T-helper 17 cell (primary cell): Measurements from ENCODE around the gene LRRC3C. TPM values are rescaled to one million over a fixed set of nuclear protein-coding genes. Genes with fewer than 3 reads are reported as not detected.

Experiments used
- ATAC-seq: fragments of 150-1000 bp; cut with Tn5 transposase; 2 replicates; pipeline ENCODE4 v1.10.0; 2021; ENCODE audit warnings: mild to moderate bottlenecking, moderate library complexity
- DNase-seq, 3 donors: peaks; one replicate each; pipeline versions ENCODE4 v3.0.0 to v3.0.0-alpha.2; 2020 to 2021
- H3K9me3 ChIP-seq: one replicate; pipeline ENCODE4 v1.7.0; 2013; ENCODE audit warnings: low read length, mild to moderate bottlenecking; ENCODE audit not compliant: control insufficient read depth, poor library complexity, severe bottlenecking
- H3K27ac Mint-ChIP-seq: one replicate; pipeline ENCODE4 v1.8.0; 2022; ENCODE audit warnings: mild to moderate bottlenecking, moderate library complexity, mixed read lengths
- H3K27me3 Mint-ChIP-seq: one replicate; pipeline ENCODE4 v1.8.0; 2022; ENCODE audit warnings: mixed read lengths
- H3K36me3 Mint-ChIP-seq: one replicate; pipeline ENCODE4 v1.8.0; 2022; ENCODE audit warnings: low read depth, mixed read lengths
- H3K4me1 Mint-ChIP-seq: one replicate; pipeline ENCODE4 v1.8.0; 2022; ENCODE audit warnings: mild to moderate bottlenecking, mixed read lengths
- H3K4me3 Mint-ChIP-seq: one replicate; pipeline ENCODE4 v1.8.0; 2022; ENCODE audit warnings: mild to moderate bottlenecking, moderate library complexity, mixed read lengths
- total RNA-seq, 4 donors: library from RNA in 2 of 4; stranded (reverse) in 2 of 4; gene quantifications; one replicate each; pipeline ENCODE4 v1.2.3 and lab custom pipeline; 2022 to 2026

The LRRC3C gene
- total RNA-seq, 2 donors from 2014 or later: not detected

- H3K9me3 ChIP-seq: no peaks in the 10 kb centered on the region
- ATAC-seq (no peak), DNase-seq (no peak)
- Mint-ChIP-seq H3K27me3 (no peaks in the 10 kb centered on the region), H3K4me1 (peaks cover 17% of the 10 kb centered on the region), H3K36me3 (peaks cover 14% of the 10 kb centered on the region), H3K4me3 (no peak overlapping the region), H3K27ac (no peak overlapping the region)
Observed at GRCh38 chr17:39915559-39915958, 12.0 kb upstream of the LRRC3C start.

GRCh38 chr17:39916918-39917317, 10.6 kb upstream of the LRRC3C start:
- Mint-ChIP-seq H3K4me3 (no peak overlapping the region), H3K36me3 (peaks cover 8% of the 10 kb centered on the region), H3K27me3 (no peaks in the 10 kb centered on the region), H3K27ac (no peak overlapping the region), H3K4me1 (peaks cover 29% of the 10 kb centered on the region)
- ATAC-seq: no peak
- DNase-seq: no peak
- no peaks in the 10 kb centered on the region for H3K9me3 ChIP-seq

GRCh38 chr17:39919087-39919683, 8.3 kb upstream of the LRRC3C start:
- DNase-seq (no peak), ATAC-seq (no peak)
- H3K9me3 ChIP-seq: no peaks in the 10 kb centered on the region
- Mint-ChIP-seq H3K36me3 (peaks cover 5% of the 10 kb centered on the region), H3K27me3 (no peaks in the 10 kb centered on the region), H3K27ac (peak overlapping the region; percentile 76), H3K4me3 (peak overlapping the region; percentile 61), H3K4me1 (peaks cover 39% of the 10 kb centered on the region)

GRCh38 chr17:39920218-39921210, 7.0 kb upstream of the LRRC3C start:
- DNase-seq (peak in 2 of 3 donors; percentile 24 to 25), ATAC-seq (peak; percentile 82)
- no peaks in the 10 kb centered on the region for H3K9me3 ChIP-seq
- Mint-ChIP-seq H3K4me1 (peaks cover 47% of the 10 kb centered on the region), H3K27me3 (no peaks in the 10 kb centered on the region), H3K27ac (peak overlapping the region; percentile 90), H3K4me3 (peak overlapping the region; percentile 77), H3K36me3 (peaks cover 3% of the 10 kb centered on the region)

GRCh38 chr17:39921323-39921722, 6.2 kb upstream of the LRRC3C start:
- Mint-ChIP-seq H3K27ac (peak overlapping the region; percentile 90), H3K4me1 (peaks cover 54% of the 10 kb centered on the region), H3K36me3 (peaks cover 5% of the 10 kb centered on the region), H3K4me3 (peak overlapping the region; percentile 77), H3K27me3 (no peaks in the 10 kb centered on the region)
- H3K9me3 ChIP-seq: no peaks in the 10 kb centered on the region
- DNase-seq: no peak
- ATAC-seq: peak; percentile 29

GRCh38 chr17:39922006-39922405, 5.5 kb upstream of the LRRC3C start:
- no peaks in the 10 kb centered on the region for H3K9me3 ChIP-seq
- no peak for ATAC-seq
- Mint-ChIP-seq H3K27ac (peak overlapping the region; percentile 90), H3K4me3 (no peak overlapping the region), H3K36me3 (peaks cover 5% of the 10 kb centered on the region), H3K27me3 (no peaks in the 10 kb centered on the region), H3K4me1 (peaks cover 54% of the 10 kb centered on the region)
- DNase-seq: no peak

GRCh38 chr17:39923230-39923629, 4.3 kb upstream of the LRRC3C start:
- peak overlapping the region; percentile 70 for H3K4me3 Mint-ChIP-seq
- H3K9me3 ChIP-seq: no peaks in the 10 kb centered on the region
- ATAC-seq: no peak
- H3K36me3 Mint-ChIP-seq: peaks cover 7% of the 10 kb centered on the region
- no peaks in the 10 kb centered on the region for H3K27me3 Mint-ChIP-seq
- no peak for DNase-seq
- H3K27ac Mint-ChIP-seq: peak overlapping the region; percentile 97
- H3K4me1 Mint-ChIP-seq: peaks cover 55% of the 10 kb centered on the region

GRCh38 chr17:39923836-39924690, 3.5 kb upstream of the LRRC3C start:
- no peaks in the 10 kb centered on the region for H3K9me3 ChIP-seq
- no peak for ATAC-seq
- H3K27me3 Mint-ChIP-seq: no peaks in the 10 kb centered on the region
- H3K4me1 Mint-ChIP-seq: peaks cover 51% of the 10 kb centered on the region
- H3K27ac Mint-ChIP-seq: peak overlapping the region; percentile 97
- peak overlapping the region; percentile 94 for H3K4me3 Mint-ChIP-seq
- DNase-seq: no peak
- peaks cover 7% of the 10 kb centered on the region for H3K36me3 Mint-ChIP-seq

GRCh38 chr17:39924691-39925055, 2.9 kb upstream of the LRRC3C start:
- peak overlapping the region; percentile 97 for H3K27ac Mint-ChIP-seq
- H3K36me3 Mint-ChIP-seq: peaks cover 7% of the 10 kb centered on the region
- DNase-seq (no peak), ATAC-seq (no peak)
- H3K27me3 Mint-ChIP-seq: no peaks in the 10 kb centered on the region
- peak overlapping the region; percentile 94 for H3K4me3 Mint-ChIP-seq
- H3K4me1 Mint-ChIP-seq: peaks cover 51% of the 10 kb centered on the region
- no peaks in the 10 kb centered on the region for H3K9me3 ChIP-seq

- H3K9me3 ChIP-seq: no peaks in the 10 kb centered on the region
- H3K27me3 Mint-ChIP-seq: no peaks in the 10 kb centered on the region
- H3K36me3 Mint-ChIP-seq: peaks cover 7% of the 10 kb centered on the region
- peaks cover 47% of the 10 kb centered on the region for H3K4me1 Mint-ChIP-seq
- H3K4me3 Mint-ChIP-seq: peak overlapping the region; percentile 94
- DNase-seq (no peak), ATAC-seq (no peak)
- peak overlapping the region; percentile 97 for H3K27ac Mint-ChIP-seq
Observed at GRCh38 chr17:39925282-39926134, 2.0 kb upstream of the LRRC3C start.

GRCh38 chr17:39926135-39926587, 1.4 kb upstream of the LRRC3C start:
- DNase-seq: peak in 1 of 3 donors; percentile 36
- Mint-ChIP-seq H3K27me3 (no peaks in the 10 kb centered on the region), H3K4me1 (peaks cover 43% of the 10 kb centered on the region), H3K4me3 (peak overlapping the region; percentile 94), H3K27ac (peak overlapping the region; percentile 97), H3K36me3 (peaks cover 7% of the 10 kb centered on the region)
- no peaks in the 10 kb centered on the region for H3K9me3 ChIP-seq
- ATAC-seq: peak; percentile 72

- ATAC-seq (peak; percentile 71), DNase-seq (peak; percentile 31 to 37 (median 36))
- H3K4me3 Mint-ChIP-seq: peak overlapping the region; percentile 94
- no peaks in the 10 kb centered on the region for H3K9me3 ChIP-seq
- peaks cover 7% of the 10 kb centered on the region for H3K36me3 Mint-ChIP-seq
- no peaks in the 10 kb centered on the region for H3K27me3 Mint-ChIP-seq
- H3K27ac Mint-ChIP-seq: peak overlapping the region; percentile 97
- peaks cover 38% of the 10 kb centered on the region for H3K4me1 Mint-ChIP-seq
Observed at GRCh38 chr17:39926588-39927100, 888 bp upstream of the LRRC3C start.
